Epithelial cell of prostate (primary cell): ENCODE results near the gene NR2F6.
A peak's percentile ranks its signal among the peaks of the same experiment; 100 is the strongest.

Experiments
- DNase-seq: peaks from one replicate; pipeline ENCODE4 v3.0.0-alpha.2; 2011; ENCODE audit warnings: low read depth, low spot score
- H3K27ac ChIP-seq: fragments of 450-650 bp; 2 replicates; pipeline ENCODE4 v1.5.1; 2017; ENCODE audit warnings: mild to moderate bottlenecking

NR2F6 gene

GRCh38 chr19:17266026-17266425, 20.3 kb upstream of the NR2F6 start:
- DNase-seq: no peak
- H3K27ac ChIP-seq: no peak overlapping the region

GRCh38 chr19:17264641-17264979, 18.9 kb upstream of the NR2F6 start, which contains the start of gene USHBP1:
TSS of gene USHBP1 (minus strand) at chr19:17264745. CDS start at chr19:17264299, 446 bp downstream.
- no peak within 1 kb of the TSS for H3K27ac ChIP-seq
- DNase-seq: no peak

DNA sequence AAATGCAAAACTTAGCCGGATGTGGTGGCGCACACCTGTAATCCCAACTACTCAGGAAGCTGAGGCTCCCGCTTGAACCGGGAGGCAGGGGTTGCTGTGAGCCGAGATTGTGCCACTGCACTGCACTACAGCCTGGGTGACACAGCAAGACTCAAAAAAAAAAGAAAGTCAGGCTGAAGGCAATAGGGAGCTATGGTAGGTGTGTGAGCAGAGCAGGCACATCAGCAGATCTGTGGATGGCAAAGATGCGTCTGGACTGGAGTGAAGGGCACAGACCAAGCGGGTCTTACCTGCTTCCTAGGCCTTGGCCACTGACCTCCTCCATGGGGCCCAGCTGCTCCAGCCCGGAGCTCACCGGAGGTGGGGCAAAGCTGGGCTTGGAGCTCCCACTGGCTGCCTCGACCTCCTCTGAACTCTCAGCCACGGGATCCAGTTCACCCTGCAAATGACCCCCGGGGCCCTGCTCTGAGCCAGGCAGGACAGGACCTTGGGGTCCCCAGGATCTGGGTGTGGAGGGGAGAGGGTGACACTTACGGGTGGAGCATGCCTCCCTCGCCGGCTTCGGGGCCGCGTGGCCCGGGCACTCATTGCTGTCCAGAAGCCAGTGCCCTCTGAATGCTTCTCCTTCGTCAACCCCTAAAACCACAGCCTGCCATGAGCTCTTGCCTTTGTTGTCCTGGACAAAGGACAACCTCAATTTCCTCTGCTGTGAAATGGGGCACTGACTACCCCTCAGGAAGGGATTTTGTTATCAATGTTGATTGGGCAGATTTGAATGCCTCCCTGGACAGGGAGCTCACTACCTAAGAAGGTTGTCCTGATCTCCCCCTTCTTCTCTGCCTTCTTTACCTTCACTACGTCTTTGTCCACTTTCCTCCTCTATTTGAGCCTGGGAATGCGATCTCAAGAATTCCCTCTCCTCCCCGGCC, 18.3 kb upstream of the NR2F6 start:
- H3K27ac ChIP-seq: no peak overlapping the region

DNA sequence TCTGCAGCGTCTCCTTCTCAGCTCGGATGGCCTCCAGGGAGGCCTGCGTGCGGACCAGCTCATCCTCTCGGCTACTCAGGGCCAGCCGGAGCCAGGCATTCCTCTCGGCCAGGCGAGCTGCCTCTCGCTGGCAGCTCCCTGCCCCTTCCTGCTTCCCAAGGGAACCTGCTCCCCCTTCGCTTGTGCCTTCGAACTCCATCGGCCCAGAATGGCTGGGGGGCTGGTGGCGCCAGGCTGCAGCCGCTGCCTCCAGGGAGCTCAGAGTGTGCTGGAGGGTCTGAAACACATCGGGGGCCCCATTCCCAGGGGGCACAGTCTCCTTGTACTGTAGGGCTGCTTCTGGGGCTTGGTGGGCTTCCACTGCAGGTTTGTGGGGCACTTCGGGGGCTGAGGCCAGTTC, 16.8 kb upstream of the NR2F6 start:
- DNase-seq: no peak
- no peak overlapping the region for H3K27ac ChIP-seq

More for the DNA sequence above, 18.3 kb upstream of the NR2F6 start:
- DNase-seq: no peak

DNA sequence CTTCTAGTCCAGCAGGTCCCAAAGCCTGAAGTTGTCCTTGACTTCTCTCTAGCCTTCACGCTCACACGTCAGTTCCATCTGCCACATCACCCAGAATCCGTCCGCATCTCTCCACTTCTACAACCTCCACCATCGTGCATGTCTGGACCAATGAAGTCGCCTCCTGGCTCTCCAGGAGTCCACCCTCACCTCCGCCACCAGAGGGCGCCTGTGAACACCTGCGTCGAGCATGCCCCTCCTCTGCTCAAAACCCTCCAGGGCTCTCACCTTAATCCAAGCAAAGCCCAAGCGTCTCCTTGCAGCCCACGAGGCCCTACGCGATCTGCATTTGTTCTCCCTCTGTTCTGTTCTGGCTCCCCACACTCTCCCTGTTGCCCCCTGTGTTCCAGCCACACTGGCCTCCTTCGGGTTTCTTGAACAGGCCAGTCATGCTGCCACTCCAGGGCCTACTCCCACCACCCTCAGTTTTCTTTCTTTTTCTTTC, 15.2 kb upstream of the NR2F6 start:
- DNase-seq: no peak
- no peak overlapping the region for H3K27ac ChIP-seq

DNA sequence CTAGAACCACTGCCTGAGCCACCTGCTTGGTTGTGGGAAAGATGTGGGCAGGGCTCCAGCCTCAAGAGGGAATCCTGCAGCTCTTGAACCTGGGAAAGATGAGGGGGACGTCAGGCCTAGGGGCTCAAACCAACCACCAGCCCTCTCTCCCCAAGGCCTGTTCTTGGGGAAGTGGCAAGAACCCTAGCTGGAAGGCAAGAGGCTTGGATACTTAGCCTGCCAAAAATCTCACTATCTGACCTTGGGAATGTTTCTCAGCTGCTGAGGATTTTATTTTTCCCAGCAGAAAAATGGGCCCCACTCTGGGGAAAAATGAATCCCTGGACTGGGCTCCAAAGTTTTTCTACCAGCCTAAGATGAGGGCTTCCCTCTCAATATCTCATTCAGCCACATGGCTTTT, 14.2 kb upstream of the NR2F6 start:
- DNase-seq: no peak
- no peak overlapping the region for H3K27ac ChIP-seq

GRCh38 chr19:17259118-17259780, 13.5 kb upstream of the NR2F6 start:
- no peak for DNase-seq
- no peak overlapping the region for H3K27ac ChIP-seq

DNA sequence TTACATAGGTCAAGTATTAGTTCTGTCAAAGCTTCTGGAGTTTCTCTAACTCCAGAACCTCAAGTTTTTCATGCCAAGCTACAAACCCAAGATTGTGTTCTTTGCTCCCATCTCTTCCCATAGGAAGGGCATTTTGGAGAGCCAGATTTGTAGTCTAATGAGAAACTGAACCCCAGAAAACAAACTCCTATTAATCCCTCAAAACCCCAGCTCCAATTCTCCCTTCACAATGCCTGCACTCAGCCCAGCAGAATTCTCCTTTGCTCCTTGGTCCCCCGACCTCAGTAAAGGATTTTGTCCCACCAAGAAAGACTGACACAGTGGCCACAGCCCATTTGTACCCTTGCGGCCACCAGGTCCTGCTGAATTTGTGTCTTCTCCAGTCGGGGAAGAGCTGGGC, 10.4 kb upstream of the NR2F6 start:
- no peak for DNase-seq
- no peak overlapping the region for H3K27ac ChIP-seq

GRCh38 chr19:17255150-17255621, 9.5 kb upstream of the NR2F6 start:
- H3K27ac ChIP-seq: no peak overlapping the region
- no peak for DNase-seq

DNA sequence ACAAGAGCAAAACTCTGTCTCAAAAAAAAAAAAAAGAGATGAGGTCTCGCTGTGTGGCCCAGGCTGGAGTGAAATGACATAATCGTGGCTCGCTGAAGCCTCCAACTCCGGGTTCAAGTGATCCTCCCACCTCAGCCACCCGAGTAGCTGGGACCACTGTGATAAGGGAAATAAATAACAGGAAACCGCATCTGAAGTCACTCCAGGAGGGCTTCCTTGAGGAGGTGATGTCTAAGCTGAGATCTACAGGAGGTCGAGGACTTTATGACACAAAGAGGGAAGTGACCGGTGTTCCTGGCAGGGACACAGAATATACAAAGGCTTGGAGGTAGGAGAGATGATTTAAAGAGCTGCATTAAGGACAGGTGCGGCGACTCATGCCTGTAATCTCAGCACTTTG, 8.9 kb upstream of the NR2F6 start:
- H3K27ac ChIP-seq: no peak overlapping the region
- no peak for DNase-seq

- H3K27ac ChIP-seq: peak overlapping the region; percentile 84
- no peak for DNase-seq
Measured at GRCh38 chr19:17249887-17250548, 4.3 kb upstream of the NR2F6 start.

- H3K27ac ChIP-seq: peak overlapping the region; percentile 84
- no peak for DNase-seq
Measured at GRCh38 chr19:17248011-17248776, 2.5 kb upstream of the NR2F6 start.

DNA sequence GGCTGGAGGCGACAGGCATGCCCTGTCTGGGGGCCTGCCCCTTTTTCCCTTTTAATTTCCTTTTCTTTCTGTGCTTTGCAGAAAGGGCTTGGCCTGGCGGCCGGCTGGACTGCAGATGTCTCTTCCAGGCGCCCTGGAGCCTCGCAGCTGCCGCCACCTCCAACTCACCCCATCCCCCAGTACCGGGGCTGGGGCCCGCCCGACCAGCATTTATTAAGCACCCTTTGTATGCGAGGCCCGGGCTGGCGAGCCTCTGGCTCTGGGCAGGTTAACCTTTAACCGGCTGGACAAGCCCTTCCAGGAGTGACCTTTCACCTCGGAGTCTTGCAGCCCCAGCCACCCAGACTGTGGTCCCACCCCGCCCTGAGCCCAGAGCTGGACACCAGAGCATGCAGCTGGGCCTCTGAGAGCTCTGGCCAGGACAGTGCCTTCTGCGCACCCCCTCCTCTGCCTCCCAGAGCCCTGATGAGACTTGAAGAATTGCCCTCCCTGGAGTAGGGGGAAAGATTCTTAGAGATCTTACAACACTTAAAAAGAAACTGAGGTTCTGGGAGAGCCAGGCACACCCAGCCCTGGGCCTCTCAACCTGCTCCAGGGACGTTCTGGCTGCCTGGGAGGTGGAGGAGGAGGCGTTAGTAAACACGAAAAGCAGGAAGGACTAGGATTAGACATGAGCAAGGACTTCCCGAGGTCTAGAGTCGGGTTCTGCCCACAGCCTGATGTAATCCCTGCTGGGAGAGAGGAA, 1.1 kb upstream of the NR2F6 start:
- no peak for DNase-seq
- H3K27ac ChIP-seq: peak overlapping the region; percentile 84

- peak overlapping the region; percentile 84 for H3K27ac ChIP-seq
- DNase-seq: no peak
Measured at GRCh38 chr19:17244618-17245534, 843 bp downstream of the NR2F6 start.

- DNase-seq: no peak
Measured at GRCh38 chr19:17243830-17244617, 1.7 kb downstream of the NR2F6 start.

DNA sequence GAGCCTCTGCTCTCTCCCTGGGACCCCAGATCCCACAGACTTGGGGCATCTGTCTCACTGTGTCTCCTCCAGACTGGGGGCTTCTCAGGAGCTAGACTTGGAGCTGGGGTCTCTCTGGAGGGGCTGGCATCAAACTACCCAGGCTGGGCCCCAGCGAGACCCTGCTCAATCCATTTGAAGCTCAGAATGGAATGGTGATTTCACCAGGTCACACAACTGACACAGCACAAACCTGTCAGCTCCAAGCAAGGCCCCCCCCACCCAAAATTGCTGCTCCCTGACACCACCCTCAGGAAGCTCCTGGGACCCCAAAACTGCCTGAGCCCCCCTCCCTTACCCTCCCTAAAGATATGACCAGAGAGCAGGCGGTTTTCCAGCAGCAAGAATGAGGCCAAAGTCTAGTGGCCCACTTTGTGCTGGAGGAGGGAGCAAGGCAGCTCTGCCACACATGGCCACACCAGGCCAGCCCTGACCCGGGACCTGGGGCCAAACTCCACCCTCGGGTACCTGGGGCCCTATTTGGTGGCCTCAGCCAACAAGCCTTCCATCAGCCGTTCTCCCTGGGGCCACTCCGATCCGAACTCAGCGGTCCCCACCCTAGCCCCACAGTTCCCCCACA, 2.4 kb downstream of the NR2F6 start:
- no peak for DNase-seq
- peak overlapping the region; percentile 84 for H3K27ac ChIP-seq

More at GRCh38 chr19:17243830-17244617, 1.7 kb downstream of the NR2F6 start:
- peak overlapping the region; percentile 84 for H3K27ac ChIP-seq
